OCI-LY1 (cell line): ENCODE data around the gene PITPNM3.

Experiments used
- H2AFZ ChIP-seq: fragments of 200-600 bp; sonication (generic), shearing (Covaris generic); 2 replicates; pipeline ENCODE4 v1.6.0; 2014; ENCODE audit warnings: antibody characterized with exemption, mild to moderate bottlenecking, low read length
- H3F3A ChIP-seq: fragments of 200-600 bp; sonication (generic), shearing (Covaris generic); 2 replicates; pipeline ENCODE4 v1.6.0; 2014; ENCODE audit warnings: mild to moderate bottlenecking, antibody characterized with exemption, low read length, moderate library complexity; ENCODE audit not compliant: insufficient read depth
- H3K27ac ChIP-seq: fragments of 200-600 bp; sonication (generic); 2 replicates; pipeline ENCODE4 v1.5.1; 2014; ENCODE audit warnings: low read length, mixed run types, mild to moderate bottlenecking, low read depth; ENCODE audit not compliant: poor library complexity, severe bottlenecking
- H3K27me3 ChIP-seq: fragments of 200-600 bp; sonication (generic); 2 replicates; pipeline ENCODE4 v1.6.0; 2014; ENCODE audit warnings: antibody characterized with exemption, mild to moderate bottlenecking, low read length, moderate library complexity; ENCODE audit not compliant: insufficient read depth
- H3K36me3 ChIP-seq: fragments of 200-600 bp; sonication (generic); 2 replicates; pipeline ENCODE4 v1.6.1; 2014; ENCODE audit warnings: mild to moderate bottlenecking, antibody characterized with exemption, low read length, moderate library complexity, mixed read lengths; ENCODE audit not compliant: insufficient read depth
- H3K4me1 ChIP-seq: fragments of 200-600 bp; sonication (generic); 2 replicates; pipeline ENCODE4 v1.5.1; 2014; ENCODE audit warnings: mild to moderate bottlenecking, low read length, moderate library complexity; ENCODE audit not compliant: insufficient read depth, severe bottlenecking
- H3K4me2 ChIP-seq: fragments of 200-600 bp; sonication (generic), shearing (Covaris generic); 2 replicates; pipeline ENCODE4 v1.6.1; 2014; ENCODE audit warnings: low read length
- H3K4me3 ChIP-seq: fragments of 200-600 bp; sonication (generic); 2 replicates; pipeline ENCODE4 v1.5.1; 2014; ENCODE audit warnings: low read length, low read depth, mild to moderate bottlenecking, mixed read lengths; ENCODE audit not compliant: poor library complexity, severe bottlenecking
- H3K79me2 ChIP-seq: fragments of 200-600 bp; shearing (Covaris generic); 2 replicates; pipeline ENCODE4 v1.6.1; 2016; ENCODE audit warnings: mixed run types, low read length, mixed read lengths; ENCODE audit not compliant: insufficient read depth
- H3K9ac ChIP-seq: fragments of 200-600 bp; sonication (generic), shearing (Covaris generic); 2 replicates; pipeline ENCODE4 v1.6.1; 2014; ENCODE audit warnings: mild to moderate bottlenecking, low read length, mixed read lengths
- H3K9me2 ChIP-seq: fragments of 200-600 bp; sonication (generic), shearing (Covaris generic); 2 replicates; pipeline ENCODE4 v1.6.1; 2014; ENCODE audit warnings: low read depth, mild to moderate bottlenecking, low read length, mixed read lengths
- H3K9me3 ChIP-seq: fragments of 200-600 bp; shearing (Covaris generic); 2 replicates; pipeline ENCODE4 v1.6.1; 2014; ENCODE audit warnings: low read length, mixed read lengths
- H4K20me1 ChIP-seq: fragments of 200-600 bp; sonication (generic), shearing (Covaris generic); 2 replicates; pipeline ENCODE4 v1.6.0; 2016; ENCODE audit warnings: mild to moderate bottlenecking, low read length; ENCODE audit not compliant: insufficient read depth
- EZH2 ChIP-seq: fragments of 200-600 bp; sonication (generic), shearing (Covaris generic); IDR thresholded peaks from 2 replicates; pipeline ENCODE4 v1.8.0; 2017; ENCODE audit warnings: borderline replicate concordance, mixed run types, mild to moderate bottlenecking, antibody characterized with exemption, low read length, moderate library complexity, mixed read lengths
- TF ChIP-seq, protein P1 (sequence below): fragments of 200-600 bp; sonication (generic), shearing (Covaris generic); IDR thresholded peaks from 2 replicates; pipeline ENCODE4 v1.5.1; 2017; ENCODE audit warnings: mild to moderate bottlenecking, antibody characterized with exemption, low read length, moderate library complexity, mixed read lengths

The PITPNM3 gene

DNA sequence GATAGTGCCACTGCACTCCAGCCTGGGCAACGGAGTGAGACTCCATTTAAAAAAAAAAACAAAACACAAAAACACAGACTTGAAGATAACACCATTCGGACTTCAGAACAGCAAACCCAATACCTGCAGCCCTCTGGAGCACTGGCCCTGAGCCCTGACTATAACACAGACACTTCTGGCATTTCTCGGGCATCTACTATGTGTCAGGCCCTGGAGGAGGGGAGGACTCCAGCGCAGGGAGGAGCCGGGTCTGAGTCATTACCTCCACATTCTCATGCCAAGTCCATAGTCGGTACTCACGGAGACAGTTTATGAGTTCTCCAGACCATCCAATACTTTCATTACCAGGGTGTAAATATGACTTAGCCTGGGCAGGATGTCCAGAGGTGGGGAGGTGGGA, 48.8 kb downstream of the PITPNM3 start:
- H3K4me1 ChIP-seq = no peaks in the 10 kb centered on the region
- no peaks in the 10 kb centered on the region for H3K79me2 ChIP-seq
- no peak for TF ChIP-seq EZH2
- TF ChIP-seq, protein P1, sequence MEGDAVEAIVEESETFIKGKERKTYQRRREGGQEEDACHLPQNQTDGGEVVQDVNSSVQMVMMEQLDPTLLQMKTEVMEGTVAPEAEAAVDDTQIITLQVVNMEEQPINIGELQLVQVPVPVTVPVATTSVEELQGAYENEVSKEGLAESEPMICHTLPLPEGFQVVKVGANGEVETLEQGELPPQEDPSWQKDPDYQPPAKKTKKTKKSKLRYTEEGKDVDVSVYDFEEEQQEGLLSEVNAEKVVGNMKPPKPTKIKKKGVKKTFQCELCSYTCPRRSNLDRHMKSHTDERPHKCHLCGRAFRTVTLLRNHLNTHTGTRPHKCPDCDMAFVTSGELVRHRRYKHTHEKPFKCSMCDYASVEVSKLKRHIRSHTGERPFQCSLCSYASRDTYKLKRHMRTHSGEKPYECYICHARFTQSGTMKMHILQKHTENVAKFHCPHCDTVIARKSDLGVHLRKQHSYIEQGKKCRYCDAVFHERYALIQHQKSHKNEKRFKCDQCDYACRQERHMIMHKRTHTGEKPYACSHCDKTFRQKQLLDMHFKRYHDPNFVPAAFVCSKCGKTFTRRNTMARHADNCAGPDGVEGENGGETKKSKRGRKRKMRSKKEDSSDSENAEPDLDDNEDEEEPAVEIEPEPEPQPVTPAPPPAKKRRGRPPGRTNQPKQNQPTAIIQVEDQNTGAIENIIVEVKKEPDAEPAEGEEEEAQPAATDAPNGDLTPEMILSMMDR = no peak
- no peaks in the 10 kb centered on the region for H3F3A ChIP-seq
- H3K4me2 ChIP-seq = no peak overlapping the region
- no peak overlapping the region for H3K27ac ChIP-seq
- no peak overlapping the region for H3K9ac ChIP-seq
- no peaks in the 10 kb centered on the region for H3K9me3 ChIP-seq
- no peak overlapping the region for H3K4me3 ChIP-seq
- no peaks in the 10 kb centered on the region for H3K9me2 ChIP-seq
- no peak overlapping the region for H2AFZ ChIP-seq
- no peaks in the 10 kb centered on the region for H3K27me3 ChIP-seq
- H4K20me1 ChIP-seq = no peaks in the 10 kb centered on the region
- H3K36me3 ChIP-seq = no peaks in the 10 kb centered on the region

DNA sequence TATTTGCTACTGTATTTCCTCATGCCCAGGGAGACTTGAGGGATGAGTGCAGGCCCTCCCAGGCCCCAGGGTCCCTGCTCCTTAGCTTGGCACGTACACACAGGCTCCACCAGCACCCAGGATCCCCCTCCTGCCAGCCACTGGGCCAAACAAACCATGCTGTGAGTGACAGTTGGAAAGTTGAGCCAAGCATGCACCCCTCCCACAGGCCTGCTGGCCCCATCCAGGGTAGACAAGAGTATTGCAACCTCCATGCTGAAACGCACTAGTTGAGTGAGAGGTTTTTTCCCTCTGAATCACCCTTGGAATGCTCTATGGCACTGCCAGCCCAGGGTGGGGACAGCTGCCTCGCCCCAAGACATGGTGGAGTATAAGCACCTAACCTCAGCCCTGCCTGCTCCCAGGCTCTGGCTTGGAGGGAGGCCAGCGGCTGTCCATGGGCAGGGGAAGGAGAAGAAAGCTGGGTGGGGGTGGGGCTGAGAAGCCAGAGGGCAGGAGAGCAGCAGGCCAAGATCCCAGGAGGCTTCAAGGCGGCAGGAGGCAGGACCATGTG, 49.6 kb downstream of the PITPNM3 start:
- H3K9me2 ChIP-seq = no peaks in the 10 kb centered on the region
- no peaks in the 10 kb centered on the region for H4K20me1 ChIP-seq
- TF ChIP-seq, protein P1 = no peak
- TF ChIP-seq EZH2 = no peak
- no peak overlapping the region for H3K9ac ChIP-seq
- no peak overlapping the region for H3K4me2 ChIP-seq
- no peaks in the 10 kb centered on the region for H3K4me1 ChIP-seq
- H3K27ac ChIP-seq = no peak overlapping the region
- H3K27me3 ChIP-seq = no peaks in the 10 kb centered on the region
- no peak overlapping the region for H2AFZ ChIP-seq
- H3K79me2 ChIP-seq = no peaks in the 10 kb centered on the region
- H3F3A ChIP-seq = no peaks in the 10 kb centered on the region
- no peaks in the 10 kb centered on the region for H3K9me3 ChIP-seq
- H3K4me3 ChIP-seq = no peak overlapping the region
- no peaks in the 10 kb centered on the region for H3K36me3 ChIP-seq

DNA sequence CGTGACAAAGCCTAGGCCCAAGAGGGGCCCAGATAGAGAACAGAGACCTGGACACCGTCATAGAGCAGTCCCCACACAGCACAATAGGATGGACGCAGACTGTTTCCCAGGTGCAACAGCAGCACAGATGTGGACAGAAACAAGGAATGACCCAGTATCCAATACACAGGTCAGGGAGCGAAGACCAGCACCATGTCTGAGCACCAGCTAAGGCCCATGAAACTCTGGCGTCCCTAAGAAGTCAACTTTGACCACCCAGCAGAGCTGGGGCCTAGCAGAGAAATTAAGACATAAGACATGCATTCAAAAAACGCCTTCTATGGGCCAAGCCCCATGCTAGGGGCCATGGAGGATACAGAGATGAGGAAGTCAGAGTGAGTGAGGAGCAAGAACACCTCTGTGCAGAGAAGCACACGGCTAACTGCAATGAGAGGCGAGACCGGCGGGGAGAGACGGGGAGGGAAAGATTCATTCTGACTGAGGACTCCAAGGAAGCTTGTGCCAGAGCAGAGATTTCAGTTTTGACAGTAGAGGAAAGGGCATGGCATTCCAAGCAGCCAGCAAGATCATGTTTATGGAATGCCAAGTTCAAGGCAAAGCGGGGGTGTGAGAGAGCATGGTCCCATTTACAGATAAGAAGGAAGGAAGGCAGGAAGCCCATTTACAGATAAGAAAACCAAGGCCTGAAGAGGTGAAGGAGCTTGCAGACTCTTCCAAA, 50.8 kb downstream of the PITPNM3 start:
- Histone ChIP-seq H3K9me2 (no peaks in the 10 kb centered on the region), H3K4me3 (no peak overlapping the region), H3K36me3 (no peaks in the 10 kb centered on the region), H3K4me2 (no peak overlapping the region), H4K20me1 (no peaks in the 10 kb centered on the region), H3F3A (no peaks in the 10 kb centered on the region), H3K27me3 (no peaks in the 10 kb centered on the region), H3K27ac (no peak overlapping the region), H3K9me3 (no peaks in the 10 kb centered on the region), H3K4me1 (no peaks in the 10 kb centered on the region), H2AFZ (no peak overlapping the region), H3K79me2 (no peaks in the 10 kb centered on the region), H3K9ac (no peak overlapping the region)
- TF ChIP-seq, protein P1 = no peak
- TF ChIP-seq EZH2 = no peak
